GM12872 (cell line): ENCODE data around the gene GPR15.

Experiments used
- TF ChIP-seq, protein P1 (sequence below): IDR thresholded peaks from 3 replicates; pipeline ENCODE4 v1.5.1; 2011; ENCODE audit warnings: low read depth, mild to moderate bottlenecking, low read length, moderate library complexity; ENCODE audit not compliant: insufficient read depth

GPR15 gene

DNA sequence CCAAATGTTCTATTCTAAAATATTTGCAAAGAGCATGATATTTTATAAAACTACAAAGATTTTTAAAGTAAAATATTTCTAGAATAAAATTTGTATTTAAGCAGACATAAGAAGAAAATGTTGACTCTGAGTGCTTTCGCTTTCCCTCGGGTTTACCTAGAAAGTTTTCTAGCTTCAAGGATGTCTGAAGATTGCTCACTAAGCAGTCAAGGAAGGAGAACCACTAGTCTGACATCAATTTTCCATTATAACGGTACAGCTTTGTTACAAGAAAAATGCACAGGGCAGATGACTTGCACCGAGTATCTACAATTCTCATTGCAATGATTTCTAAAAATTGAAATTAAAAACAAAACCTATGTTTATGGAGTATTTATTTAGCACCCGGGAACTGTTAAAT is 14.2 kb downstream of the GPR15 start:
- TF ChIP-seq, protein P1, sequence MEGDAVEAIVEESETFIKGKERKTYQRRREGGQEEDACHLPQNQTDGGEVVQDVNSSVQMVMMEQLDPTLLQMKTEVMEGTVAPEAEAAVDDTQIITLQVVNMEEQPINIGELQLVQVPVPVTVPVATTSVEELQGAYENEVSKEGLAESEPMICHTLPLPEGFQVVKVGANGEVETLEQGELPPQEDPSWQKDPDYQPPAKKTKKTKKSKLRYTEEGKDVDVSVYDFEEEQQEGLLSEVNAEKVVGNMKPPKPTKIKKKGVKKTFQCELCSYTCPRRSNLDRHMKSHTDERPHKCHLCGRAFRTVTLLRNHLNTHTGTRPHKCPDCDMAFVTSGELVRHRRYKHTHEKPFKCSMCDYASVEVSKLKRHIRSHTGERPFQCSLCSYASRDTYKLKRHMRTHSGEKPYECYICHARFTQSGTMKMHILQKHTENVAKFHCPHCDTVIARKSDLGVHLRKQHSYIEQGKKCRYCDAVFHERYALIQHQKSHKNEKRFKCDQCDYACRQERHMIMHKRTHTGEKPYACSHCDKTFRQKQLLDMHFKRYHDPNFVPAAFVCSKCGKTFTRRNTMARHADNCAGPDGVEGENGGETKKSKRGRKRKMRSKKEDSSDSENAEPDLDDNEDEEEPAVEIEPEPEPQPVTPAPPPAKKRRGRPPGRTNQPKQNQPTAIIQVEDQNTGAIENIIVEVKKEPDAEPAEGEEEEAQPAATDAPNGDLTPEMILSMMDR: no peak

DNA sequence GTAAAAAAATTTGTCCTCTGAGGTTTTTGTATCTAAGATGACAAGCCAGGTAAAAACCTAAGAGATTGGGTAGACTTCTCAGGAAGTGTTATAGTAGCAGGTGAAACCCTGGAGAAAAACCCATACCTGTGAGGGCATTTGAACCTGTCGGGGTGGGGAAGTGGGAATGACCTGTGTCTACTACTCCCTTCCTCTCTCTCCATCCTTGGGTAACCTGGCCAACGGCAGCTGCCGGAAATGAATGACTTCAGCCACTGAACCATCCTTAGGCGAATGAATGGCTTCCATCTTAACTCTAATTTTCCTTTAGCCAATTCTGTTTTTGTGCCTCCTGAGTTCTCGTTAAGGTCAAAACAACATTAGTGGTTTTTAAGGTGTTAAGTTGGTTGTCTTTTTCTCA is 16.8 kb downstream of the GPR15 start:
- TF ChIP-seq, protein P1: no peak

DNA sequence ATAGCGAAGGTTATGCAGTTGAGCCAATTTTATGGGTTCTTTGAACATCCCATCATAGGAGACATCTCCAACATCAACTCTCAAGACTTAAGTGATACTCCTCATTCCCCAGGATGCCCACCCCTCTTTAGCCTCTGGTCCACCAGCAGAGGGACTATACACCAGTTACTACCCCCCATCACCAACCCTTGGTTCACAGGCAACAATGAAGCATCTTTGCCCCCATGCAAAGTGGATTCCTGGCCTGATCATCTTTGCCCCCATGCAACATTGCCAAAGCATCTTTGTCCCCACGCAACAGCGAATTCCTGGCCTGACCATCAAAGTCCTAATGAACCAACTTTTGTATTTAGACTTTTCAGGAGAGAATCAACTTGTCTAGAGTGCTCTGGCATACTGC is 19.1 kb downstream of the GPR15 start:
- TF ChIP-seq, protein P1: peak; percentile 28; the same call in 1 of the 3 replicates

DNA sequence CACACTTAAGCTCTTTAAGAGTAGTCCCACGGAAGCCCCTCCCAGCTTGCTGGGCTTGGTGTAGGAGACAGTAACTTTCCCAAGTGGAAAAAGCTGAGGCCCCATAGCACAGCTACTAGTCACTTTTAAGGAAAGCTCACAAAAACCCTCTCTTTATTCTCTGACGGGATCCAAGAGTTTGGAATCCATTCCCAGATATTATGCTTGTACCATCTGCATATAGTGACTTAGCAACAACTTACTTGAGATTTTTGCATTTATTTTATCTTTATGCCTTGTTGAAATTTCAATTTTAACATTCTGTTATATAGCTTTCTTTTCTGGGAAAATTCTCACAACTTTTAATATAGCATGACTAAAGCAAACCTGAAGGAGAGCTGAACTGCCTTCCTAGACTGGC is 19.5 kb downstream of the GPR15 start:
- TF ChIP-seq, protein P1: no peak

DNA sequence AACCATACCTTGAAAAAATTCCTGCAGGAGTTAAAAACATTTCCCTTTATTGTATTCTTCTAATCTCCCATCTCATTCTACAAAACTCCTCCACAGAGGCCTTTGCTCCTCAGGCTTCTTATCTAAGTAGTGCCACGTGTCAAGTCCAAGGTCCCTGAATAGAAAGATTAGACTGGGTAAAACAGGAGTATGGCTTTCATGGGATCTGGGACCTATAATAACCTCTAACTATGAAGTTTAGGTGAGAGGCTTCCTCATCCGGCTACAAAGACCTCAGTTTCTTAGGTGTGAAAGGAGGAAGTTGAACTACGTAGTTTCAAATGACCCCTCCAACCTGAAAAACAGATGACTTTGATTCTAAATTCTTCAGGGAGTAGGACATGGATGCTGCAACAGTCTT is 20.0 kb downstream of the GPR15 start:
- TF ChIP-seq, protein P1: no peak

DNA sequence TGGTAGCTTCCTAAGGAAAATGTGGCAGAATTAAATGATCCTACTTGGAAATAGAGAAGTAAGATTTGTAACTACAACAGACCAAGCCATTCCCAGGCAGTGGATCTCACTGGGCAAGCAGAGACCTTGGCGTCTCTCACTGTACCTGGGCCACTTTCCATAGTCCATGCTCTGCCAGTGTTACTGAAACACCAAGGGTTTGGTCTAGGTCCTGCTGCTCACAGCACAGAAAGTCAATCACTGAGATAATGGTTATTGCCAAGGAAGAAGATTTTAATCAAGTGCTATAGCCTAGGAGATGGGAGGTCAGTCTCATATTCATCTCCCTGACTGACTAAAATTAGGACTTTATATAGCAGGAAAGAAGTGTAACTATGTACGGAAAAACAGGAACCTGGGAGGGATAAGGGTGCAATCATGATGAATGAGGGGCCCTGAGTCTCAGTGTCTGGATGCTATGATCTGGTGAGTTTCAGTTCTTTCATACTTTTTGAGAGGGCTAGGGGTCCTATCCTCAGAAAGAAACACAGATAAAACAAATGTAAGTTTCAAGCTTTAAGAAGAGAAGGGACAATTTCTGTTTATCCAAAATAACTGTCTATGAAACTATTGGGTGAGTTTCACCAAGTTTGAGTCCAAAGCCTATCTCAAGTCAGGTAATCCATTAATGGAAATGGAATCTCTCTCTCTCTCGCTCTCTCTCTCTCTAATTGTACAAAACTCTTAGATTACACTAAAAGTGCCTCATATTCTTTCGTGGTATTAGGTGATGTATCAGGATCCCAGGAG is 20.6 kb downstream of the GPR15 start:
- TF ChIP-seq, protein P1: no peak

DNA sequence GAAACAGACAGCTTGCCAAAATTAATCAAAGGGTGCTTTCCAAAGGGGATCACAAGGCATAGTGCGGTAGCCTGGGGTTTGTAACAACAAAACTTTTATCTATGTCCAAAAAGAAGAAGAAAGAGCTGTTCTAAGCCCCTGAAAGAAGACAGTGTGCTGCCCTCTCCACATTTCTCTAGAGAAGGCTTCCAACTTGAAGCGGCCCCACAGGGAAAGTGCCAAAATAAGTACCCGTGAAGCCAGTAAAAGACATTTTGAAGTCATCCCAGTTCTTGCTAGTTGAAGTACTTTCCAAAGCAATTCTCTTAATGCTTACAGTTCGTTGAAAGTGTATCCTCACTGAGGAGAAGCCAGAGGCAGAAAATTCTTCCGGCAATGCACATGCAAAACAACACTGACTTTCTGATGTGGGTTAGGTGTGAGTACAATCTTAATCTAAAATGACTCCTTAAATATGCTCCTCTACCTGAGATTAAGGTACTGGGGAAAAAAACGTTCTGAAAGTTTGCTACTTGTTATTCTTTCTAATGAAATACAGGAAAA is 21.3 kb downstream of the GPR15 start:
- TF ChIP-seq, protein P1: no peak
